ENCODE data around the gene TMTC2.

DNA sequence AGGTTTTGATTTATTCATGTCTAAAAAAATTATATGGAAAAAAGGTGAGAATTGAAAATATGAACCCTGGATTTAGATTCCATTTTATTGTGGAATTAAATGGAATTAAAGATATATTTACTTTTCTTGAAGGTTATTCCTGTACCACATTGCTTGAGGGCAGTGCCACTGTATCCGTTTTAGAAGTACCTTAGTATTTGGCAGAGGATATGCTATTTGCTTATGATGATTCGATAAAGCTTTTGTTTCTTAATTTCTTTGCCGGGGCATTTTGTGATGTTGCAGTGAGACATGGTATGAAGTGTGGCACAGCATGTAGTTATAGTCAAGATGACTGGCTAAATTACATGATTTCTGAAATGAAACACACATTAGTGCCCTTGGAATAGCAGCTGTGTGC is 7.6 kb downstream of the TMTC2 start:
- TF ChIP-seq, protein P1, sequence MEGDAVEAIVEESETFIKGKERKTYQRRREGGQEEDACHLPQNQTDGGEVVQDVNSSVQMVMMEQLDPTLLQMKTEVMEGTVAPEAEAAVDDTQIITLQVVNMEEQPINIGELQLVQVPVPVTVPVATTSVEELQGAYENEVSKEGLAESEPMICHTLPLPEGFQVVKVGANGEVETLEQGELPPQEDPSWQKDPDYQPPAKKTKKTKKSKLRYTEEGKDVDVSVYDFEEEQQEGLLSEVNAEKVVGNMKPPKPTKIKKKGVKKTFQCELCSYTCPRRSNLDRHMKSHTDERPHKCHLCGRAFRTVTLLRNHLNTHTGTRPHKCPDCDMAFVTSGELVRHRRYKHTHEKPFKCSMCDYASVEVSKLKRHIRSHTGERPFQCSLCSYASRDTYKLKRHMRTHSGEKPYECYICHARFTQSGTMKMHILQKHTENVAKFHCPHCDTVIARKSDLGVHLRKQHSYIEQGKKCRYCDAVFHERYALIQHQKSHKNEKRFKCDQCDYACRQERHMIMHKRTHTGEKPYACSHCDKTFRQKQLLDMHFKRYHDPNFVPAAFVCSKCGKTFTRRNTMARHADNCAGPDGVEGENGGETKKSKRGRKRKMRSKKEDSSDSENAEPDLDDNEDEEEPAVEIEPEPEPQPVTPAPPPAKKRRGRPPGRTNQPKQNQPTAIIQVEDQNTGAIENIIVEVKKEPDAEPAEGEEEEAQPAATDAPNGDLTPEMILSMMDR (IDR thresholded peaks at IDR 0.05; ENCODE audit: insufficient read depth, low read length, poor library complexity, severe bottlenecking): no peak
- no peak for TF ChIP-seq EZH2phosphoT487 (conservative IDR thresholded peaks at IDR 0.05; ENCODE audit: low read length)

Data from SU-DHL-6 (cell line).